ENCODE measurements around the gene ART3.

DNA sequence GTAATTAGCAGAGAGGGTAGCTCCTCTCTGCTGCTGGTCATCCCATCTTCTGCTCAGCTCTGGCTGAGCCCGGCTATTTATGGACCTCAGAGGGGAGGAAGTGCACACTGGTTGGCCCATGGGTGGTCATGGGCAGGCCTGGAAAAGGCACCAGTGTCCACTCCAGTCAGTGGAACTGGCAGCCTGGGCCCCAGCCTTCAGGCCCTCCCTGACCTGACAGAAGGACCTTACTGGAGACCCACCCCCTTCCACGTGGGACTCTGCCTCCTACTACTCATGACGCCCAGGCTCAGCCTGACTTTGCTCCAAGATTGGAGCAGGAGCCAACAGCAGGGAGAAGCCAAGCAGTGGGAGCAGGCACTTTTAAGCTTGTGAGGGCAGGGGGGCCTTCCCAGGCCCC is 8.0 kb upstream of the ART3 start:
- TF ChIP-seq, protein P1, sequence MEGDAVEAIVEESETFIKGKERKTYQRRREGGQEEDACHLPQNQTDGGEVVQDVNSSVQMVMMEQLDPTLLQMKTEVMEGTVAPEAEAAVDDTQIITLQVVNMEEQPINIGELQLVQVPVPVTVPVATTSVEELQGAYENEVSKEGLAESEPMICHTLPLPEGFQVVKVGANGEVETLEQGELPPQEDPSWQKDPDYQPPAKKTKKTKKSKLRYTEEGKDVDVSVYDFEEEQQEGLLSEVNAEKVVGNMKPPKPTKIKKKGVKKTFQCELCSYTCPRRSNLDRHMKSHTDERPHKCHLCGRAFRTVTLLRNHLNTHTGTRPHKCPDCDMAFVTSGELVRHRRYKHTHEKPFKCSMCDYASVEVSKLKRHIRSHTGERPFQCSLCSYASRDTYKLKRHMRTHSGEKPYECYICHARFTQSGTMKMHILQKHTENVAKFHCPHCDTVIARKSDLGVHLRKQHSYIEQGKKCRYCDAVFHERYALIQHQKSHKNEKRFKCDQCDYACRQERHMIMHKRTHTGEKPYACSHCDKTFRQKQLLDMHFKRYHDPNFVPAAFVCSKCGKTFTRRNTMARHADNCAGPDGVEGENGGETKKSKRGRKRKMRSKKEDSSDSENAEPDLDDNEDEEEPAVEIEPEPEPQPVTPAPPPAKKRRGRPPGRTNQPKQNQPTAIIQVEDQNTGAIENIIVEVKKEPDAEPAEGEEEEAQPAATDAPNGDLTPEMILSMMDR (conservative IDR thresholded peaks at IDR 0.05 in 1 of 2, IDR thresholded peaks at IDR 0.05 in 1 of 2; ENCODE audit: extremely low read depth in 1 of 2, insufficient read depth in 1 of 2, low read depth in 1 of 2, low read length in 2 of 2), result no peak
- no peak for TF ChIP-seq EZH2 (IDR thresholded peaks at IDR 0.05; ENCODE audit: borderline replicate concordance, low read length)
